Putamen (tissue), 1 donor: ENCODE measurements around the gene IPO4.
A peak's percentile ranks its signal among the peaks of the same experiment; 100 is the strongest.

Experiments
- DNase-seq: peaks from one replicate; pipeline ENCODE4 v3.0.0-alpha.2; 2016; ENCODE audit warnings: low spot score

The IPO4 gene

GRCh38 chr14:24146978-24147760 is 41.4 kb downstream of the IPO4 start, which contains the start of gene RNF31:
Gene RNF31, plus strand, starts transcription at chr14:24147498. Its CDS starts 201 bp downstream, at chr14:24147699.
- DNase-seq = peak; percentile 99

DNA sequence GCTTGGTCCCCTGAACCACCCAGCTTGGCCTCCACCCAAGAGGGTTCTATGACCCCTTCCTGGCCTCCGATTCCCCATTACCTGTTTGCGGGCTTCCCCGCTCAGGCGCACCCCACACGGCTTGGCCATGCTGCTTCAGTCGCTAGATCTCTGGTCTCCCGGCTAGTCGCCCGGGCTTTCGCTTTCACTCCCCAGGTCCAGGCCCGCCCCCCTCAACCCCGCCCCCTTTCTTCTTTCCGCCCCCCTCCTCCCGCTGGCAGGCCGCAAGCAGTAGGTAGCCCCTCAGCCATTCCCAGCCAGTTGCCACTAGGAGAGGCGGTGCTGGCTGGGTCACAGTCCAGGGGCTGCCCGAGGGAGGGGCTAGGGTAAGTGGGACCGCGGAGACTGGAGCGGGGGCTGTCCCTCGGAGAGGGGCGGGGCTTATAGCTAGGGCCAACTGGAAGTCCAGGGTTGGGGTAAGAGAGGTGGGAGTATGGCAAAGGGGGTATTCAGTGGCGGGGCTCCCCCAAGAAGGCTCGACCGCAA is 42.1 kb downstream of the IPO4 start, which contains the start of gene PSME2:
TSS of gene PSME2 (minus strand) at position 158 of the 525 bp plus-strand sequence. CDS start at position 129, 29 bp downstream.
- peak; percentile 83 for DNase-seq

DNA sequence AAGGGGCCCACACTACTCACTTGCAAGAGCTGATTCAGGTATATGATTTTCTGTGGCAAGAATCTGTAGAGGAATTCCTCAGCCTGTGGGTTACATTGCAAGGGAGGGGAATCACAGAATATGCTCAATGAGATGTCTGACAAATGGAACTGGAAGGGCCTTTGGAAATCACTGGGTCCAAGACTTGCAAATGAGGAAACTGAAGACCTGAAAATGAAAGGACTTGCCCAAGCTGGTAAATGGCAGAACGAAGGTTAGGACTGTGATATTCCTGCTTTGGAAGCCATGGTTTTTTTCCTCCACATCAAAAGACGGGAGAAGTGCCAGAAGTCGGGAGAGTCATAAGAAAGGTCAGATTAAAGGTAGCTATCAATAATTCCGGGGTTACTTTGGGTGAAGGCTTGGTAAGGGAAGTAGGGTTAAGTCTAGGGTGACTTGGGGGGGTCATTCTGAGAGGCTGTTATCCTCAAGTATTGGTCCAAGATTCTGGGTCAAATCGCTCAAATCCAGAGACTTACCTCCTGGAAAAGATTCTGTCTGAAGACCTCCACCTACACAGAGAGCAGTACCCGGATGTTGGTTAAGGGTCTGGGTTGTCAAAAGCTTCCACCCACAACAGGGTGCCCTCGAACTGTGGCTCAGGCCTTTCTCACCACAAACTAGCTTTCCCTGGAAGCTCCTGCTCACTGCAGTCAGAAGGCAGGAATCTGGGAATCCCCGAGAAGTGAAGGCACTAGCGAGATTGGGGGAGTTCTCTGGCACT is 42.7 kb downstream of the IPO4 start:
- no peak for DNase-seq

- DNase-seq = no peak
These were observed 43.4 kb downstream of the IPO4 start for GRCh38 chr14:24145219-24145618.

- DNase-seq = no peak
These were observed 44.2 kb downstream of the IPO4 start for GRCh38 chr14:24144451-24144850.

GRCh38 chr14:24143511-24143910 is 45.1 kb downstream of the IPO4 start:
- DNase-seq = no peak

DNA sequence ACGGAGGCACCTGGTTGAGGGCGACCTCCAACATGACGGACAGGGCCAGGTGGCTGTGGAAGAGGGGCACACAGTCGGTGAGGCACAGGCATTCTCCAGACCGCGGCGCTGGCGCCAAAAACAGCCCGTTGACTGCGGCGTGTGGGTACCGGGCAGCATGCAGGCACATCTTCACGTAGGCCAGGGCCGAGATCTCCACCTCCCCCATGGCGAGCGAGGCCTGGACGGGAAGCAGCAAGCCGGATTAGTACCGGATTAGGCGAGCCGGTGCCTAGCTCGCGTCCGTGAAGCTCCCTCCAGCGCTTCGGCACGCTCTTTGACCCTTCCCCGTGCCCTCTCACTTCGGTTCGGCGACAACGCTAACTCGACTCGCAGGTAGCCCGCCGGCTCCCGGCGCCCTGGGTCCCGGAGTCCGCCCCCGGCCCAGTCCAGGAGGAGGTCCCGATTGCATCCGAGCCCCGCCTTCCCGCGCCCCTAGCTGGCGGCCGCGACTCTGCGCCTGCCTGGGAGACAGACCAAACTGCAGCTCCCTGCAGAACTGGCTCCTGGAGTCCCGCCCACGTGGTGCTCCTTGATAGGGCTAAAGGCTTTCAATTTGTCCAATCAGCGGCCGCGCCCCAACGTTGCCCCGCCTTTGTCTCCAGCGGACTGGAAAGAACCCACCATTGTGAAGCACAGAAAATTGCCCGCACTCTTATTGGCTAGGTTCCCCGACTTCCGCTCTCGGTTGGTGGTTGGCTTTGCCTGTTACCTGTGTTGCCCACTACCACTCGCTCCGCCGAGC is 47.3 kb downstream of the IPO4 start, which contains the start of gene EMC9:
TSS of gene EMC9 (minus strand) at position 495 of the 784 bp plus-strand sequence. CDS start at position 208, 287 bp downstream.
- peak; percentile 99 for DNase-seq

- no peak for DNase-seq
These were observed 49.2 kb downstream of the IPO4 start for GRCh38 chr14:24139272-24139934.

GRCh38 chr14:24138396-24139271 is 50.0 kb downstream of the IPO4 start:
- no peak for DNase-seq

DNA sequence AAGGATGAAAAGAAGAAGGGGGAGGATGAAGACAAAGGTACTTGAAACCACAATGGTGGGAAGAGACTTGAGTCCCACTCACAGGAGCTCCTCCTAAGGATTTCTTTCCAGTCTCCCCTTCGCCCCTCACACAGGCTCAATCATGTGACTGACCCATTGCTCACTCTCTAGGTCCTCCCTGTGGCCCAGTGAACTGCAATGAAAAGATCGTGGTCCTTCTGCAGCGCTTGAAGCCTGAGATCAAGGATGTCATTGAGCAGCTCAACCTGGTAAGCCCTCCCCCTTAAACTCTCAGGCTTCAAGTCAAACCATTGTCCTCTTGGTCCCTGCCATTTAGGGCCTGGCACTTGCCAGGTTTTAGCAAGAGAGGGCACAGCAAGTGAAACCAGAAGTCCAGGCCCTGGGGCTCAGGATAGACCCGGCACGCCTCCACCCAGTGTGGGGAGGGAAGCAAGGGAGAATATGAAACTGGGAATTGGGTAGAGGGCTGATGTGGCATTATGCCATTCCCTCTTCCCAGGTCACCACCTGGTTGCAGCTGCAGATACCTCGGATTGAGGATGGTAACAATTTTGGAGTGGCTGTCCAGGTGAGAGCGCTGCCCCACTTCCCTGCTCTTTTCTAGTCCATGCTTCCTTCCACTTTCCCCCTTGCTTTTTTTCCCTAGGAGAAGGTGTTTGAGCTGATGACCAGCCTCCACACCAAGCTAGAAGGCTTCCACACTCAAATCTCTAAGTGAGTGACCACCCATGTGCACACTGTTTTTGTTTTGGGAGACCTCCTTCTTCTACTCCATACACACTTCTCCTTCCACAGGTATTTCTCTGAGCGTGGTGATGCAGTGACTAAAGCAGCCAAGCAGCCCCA is 50.9 kb downstream of the IPO4 start:
- DNase-seq = no peak

DNA sequence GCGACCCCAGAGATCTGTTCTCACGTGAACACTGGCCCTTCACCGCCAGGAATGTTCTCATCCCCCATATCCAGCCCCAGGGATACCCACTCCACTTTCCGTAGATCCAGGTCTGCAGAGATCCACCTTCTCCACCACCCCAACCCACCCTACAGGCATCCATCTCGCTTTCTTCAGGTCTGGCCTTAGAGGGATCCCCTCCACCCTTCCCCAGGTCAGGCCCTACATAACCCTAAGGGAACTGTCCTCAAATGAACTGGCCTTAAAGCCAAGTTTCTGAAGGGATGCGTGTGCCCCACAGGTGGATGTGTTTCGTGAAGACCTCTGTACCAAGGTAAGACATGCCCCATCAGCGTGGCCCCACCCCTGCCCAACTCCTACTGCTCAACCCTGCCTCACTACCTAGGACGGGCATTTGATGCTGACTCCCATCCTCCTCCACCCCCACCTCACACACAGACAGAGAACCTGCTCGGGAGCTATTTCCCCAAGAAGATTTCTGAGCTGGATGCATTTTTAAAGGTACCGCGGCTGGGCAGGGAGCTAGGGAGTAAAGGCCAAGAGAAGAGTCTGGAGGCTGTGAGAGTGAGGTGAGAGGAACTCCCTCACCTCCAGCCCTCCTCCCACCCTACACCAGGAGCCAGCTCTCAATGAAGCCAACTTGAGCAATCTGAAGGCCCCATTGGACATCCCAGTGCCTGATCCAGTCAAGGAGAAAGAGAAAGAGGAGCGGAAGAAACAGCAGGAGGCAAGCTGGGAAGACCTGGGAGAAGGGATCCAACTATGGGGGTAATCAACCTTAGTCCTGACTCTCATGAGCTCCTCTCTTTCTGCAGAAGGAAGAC is 51.7 kb downstream of the IPO4 start:
- no peak for DNase-seq

GRCh38 chr14:24135834-24136683 is 52.6 kb downstream of the IPO4 start, which contains the start of gene PSME1:
Gene PSME1, plus strand, starts transcription at chr14:24136194. Its CDS starts 69 bp downstream, at chr14:24136263.
- DNase-seq = peak; percentile 91

DNA sequence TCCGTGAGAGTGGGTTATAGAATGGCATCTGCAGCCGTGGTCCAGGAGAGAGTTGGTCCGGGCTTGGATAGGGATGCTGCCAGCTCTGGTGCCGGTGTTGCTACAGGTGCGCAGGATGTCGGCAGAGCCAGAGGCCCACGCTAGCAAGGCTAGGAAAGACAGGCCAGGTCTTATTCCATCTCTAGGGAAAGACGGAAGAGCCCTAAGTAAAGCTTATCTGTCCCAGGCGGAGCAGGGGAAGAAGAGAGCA is 53.1 kb downstream of the IPO4 start:
- no peak for DNase-seq

- DNase-seq = no peak
These were observed 54.9 kb downstream of the IPO4 start for GRCh38 chr14:24133735-24134134.

DNA sequence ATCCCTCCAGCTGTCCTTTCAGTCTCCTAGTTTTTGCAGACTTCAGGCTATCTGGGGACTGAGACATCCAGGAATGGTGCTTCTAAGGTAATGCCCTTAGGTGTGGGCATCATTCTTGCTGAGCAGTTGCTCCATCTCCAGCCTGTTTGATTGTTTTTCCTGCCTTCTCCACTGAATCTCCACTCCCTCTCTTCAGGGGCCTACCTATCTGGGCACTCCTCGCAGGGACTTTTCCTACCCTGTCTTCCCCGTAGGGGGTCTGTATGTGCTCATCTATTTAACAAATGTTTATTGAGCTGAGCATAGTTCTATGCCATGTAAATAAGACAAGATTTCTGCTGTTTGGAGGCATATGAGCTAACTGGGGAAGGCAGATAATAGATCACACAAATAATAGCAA is 55.6 kb downstream of the IPO4 start:
- no peak for DNase-seq

GRCh38 chr14:24132061-24132685 is 56.4 kb downstream of the IPO4 start:
- DNase-seq = no peak

DNA sequence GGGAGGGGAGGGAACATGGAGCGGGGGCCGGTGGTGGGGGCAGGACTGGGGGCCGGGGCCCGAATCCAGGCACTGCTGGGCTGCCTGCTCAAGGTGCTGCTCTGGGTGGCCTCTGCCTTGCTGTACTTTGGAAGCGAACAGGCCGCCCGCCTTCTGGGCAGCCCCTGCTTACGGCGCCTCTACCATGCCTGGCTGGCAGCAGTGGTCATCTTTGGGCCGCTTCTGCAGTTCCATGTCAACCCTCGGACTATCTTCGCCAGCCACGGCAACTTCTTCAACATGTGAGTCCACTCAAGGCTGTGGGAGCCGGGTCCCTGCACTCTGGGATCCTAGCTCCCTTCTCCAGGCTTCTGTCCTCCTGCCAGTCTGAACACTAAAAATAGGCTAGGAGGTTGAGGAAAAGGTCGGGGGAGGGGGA is 57.1 kb downstream of the IPO4 start:
- no peak for DNase-seq
